Vagina (tissue), 2 donors: ENCODE measurements around the gene SULF2. TPM values are rescaled to one million over a fixed set of nuclear protein-coding genes. Genes with fewer than 3 reads are reported as not detected.

Experiments
- DNase-seq, 2 donors: peaks; one replicate each; pipeline ENCODE4 v3.0.0-alpha.2; 2017; ENCODE audit errors: extremely low spot score in 2 of 2
- H3K27ac ChIP-seq: fragments of 200-600 bp; sonication (generic); one replicate; pipeline ENCODE4 v1.5.1; 2019
- H3K27me3 ChIP-seq: fragments of 200-600 bp; sonication (generic); one replicate; pipeline ENCODE4 v1.5.1; 2019
- H3K36me3 ChIP-seq, 2 donors: fragments of 200-600 bp; sonication (generic); one replicate each; pipeline ENCODE4 v1.5.1; 2017 to 2019
- H3K4me1 ChIP-seq: fragments of 200-600 bp; sonication (generic); one replicate; pipeline ENCODE4 v1.5.1; 2019
- H3K4me3 ChIP-seq, 2 donors: fragments of 200-600 bp; sonication (generic); 1 replicate in 1 of 2; 2 replicates in 1 of 2; pipeline ENCODE4 v1.5.1; 2016 to 2019
- H3K9me3 ChIP-seq: fragments of 200-600 bp; sonication (generic); one replicate; pipeline ENCODE4 v1.5.1; 2019
- POLR2A ChIP-seq, 2 donors: fragments of 450-650 bp; IDR thresholded peaks; one replicate each; pipeline ENCODE4 v1.6.1; 2017; ENCODE audit warnings: antibody characterized with exemption in 2 of 2, mild to moderate bottlenecking in 2 of 2, moderate library complexity in 2 of 2
- POLR2AphosphoS5 ChIP-seq, 2 donors: sonication (generic); formaldehyde crosslinking; IDR thresholded peaks; one replicate each; pipeline ENCODE4 v1.9.0; 2017; ENCODE audit warnings: antibody characterized with exemption in 2 of 2, mild to moderate bottlenecking in 2 of 2, low read depth in 1 of 2; ENCODE audit not compliant: insufficient read depth in 1 of 2
- intact Hi-C: fragments of 100-400 bp; cut with DNase I; formaldehyde crosslinking; loops from one replicate; pipeline ENCODE4 v1.15.1; 2023
- total RNA-seq: library from RNA; depleted of rRNA; stranded (reverse); fragments of >200 nt; gene quantifications from one replicate; pipeline ENCODE4 v1.2.3, GENCODE V29; 2016
- TF ChIP-seq, protein P1 (sequence below), 3 experiments: fragments of 450-650 bp in 2 of 3; fragments of 200-600 bp in 1 of 3; sonication (generic) in 1 of 3; IDR thresholded peaks; one replicate each; pipeline ENCODE4 v1.5.1; 2017 to 2019; ENCODE audit warnings: antibody characterized with exemption in 3 of 3, mild to moderate bottlenecking in 2 of 3, moderate library complexity in 2 of 3

The SULF2 gene
- total RNA-seq, 1 donor from 2014 or later = 157 TPM

DNA sequence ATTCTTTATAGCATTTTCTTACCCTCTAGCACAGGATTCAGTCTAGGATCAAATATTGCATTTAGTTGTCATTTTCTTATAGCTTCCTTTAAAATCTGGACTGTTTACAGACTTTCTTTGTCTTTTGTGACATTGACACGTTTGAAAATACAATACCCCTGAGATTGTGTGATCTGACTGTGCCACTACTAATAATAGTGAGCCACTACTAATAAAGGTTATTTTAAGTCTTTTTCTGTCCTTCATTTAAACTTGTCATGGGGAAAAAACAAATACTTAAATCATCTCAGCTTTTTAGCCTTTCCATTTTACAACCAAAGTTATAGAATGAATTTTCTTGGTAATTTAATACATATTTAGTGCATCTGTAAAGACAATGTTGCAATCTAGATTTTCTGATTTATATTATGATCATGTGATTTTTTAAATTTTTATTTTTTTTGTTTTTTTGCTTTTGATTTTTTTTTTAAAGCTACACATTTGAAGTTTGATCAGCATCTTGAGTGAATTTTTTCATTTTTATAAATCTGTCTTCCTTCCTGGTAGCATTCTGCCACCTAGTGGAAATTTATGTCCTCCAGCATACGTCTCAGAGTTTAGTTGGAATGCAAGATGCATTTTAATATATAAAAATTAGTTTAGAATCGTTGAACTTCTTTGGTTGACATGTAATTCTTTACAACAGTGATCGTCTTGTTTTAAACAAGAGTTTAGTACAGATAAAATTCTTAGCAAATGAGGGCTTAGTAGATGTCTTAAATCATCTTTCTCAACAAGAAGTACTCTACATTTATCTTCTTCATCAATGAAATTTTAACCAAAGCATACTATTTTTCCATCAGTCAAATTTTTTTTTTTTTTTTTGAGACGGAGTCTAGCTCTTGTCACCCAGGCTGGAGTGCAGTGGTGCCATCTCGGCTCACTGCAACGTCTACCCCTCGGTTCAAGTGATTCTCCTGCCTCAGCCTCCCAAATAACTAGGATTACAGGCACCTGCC, 164.2 kb downstream of the SULF2 start:
- no peaks in the 10 kb centered on the region for H3K9me3 ChIP-seq
- H3K27me3 ChIP-seq = no peaks in the 10 kb centered on the region
- H3K4me3 ChIP-seq = no peak overlapping the region
- no peaks in the 10 kb centered on the region for H3K4me1 ChIP-seq
- H3K27ac ChIP-seq = no peak overlapping the region
- intact Hi-C loops = no loop called here
- TF ChIP-seq POLR2A (IDR thresholded peaks at IDR 0.05) = no peak
- TF ChIP-seq, protein P1, sequence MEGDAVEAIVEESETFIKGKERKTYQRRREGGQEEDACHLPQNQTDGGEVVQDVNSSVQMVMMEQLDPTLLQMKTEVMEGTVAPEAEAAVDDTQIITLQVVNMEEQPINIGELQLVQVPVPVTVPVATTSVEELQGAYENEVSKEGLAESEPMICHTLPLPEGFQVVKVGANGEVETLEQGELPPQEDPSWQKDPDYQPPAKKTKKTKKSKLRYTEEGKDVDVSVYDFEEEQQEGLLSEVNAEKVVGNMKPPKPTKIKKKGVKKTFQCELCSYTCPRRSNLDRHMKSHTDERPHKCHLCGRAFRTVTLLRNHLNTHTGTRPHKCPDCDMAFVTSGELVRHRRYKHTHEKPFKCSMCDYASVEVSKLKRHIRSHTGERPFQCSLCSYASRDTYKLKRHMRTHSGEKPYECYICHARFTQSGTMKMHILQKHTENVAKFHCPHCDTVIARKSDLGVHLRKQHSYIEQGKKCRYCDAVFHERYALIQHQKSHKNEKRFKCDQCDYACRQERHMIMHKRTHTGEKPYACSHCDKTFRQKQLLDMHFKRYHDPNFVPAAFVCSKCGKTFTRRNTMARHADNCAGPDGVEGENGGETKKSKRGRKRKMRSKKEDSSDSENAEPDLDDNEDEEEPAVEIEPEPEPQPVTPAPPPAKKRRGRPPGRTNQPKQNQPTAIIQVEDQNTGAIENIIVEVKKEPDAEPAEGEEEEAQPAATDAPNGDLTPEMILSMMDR (IDR thresholded peaks at IDR 0.05) = peak; percentile 66 to 76 (median 71)
- TF ChIP-seq POLR2AphosphoS5 (IDR thresholded peaks at IDR 0.05; ENCODE audit: insufficient read depth in 1 of 2, low read depth in 1 of 2) = peak in 1 of 2 donors; percentile 38
- H3K36me3 ChIP-seq = peaks cover 0 to 19% of the 10 kb centered on the region in 2 donors
- no peak for DNase-seq

DNA sequence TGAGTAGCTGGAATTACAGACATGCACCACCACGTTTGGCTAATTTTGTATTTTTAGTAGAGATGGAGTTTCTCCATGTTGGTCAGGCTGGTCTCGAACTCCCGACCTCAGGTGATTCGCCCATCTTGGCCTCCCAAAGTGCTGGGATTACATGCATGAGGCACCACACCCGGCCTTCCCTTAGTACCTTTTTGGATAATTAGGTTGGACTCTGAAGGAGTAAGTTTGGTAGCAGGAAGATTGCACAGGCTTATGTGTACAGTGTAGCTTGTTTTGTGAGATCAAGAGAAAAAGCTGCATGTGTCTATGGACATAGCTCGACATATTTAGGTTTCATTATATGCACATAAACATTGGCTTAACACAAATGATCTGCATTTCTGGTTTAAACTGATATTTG, 166.8 kb downstream of the SULF2 start:
- DNase-seq = no peak
- Histone ChIP-seq H3K27ac (no peak overlapping the region), H3K4me1 (no peaks in the 10 kb centered on the region), H3K27me3 (no peaks in the 10 kb centered on the region), H3K36me3 (peaks cover 0 to 9% of the 10 kb centered on the region in 2 donors), H3K9me3 (no peaks in the 10 kb centered on the region), H3K4me3 (no peak overlapping the region)
- intact Hi-C loops = loop anchor here (10.0 kb wide), 1 partner anchor 234 kb away; no protein-coding TSS in a partner anchor
- TF ChIP-seq POLR2A (IDR thresholded peaks at IDR 0.05) (no peak), POLR2AphosphoS5 (IDR thresholded peaks at IDR 0.05; ENCODE audit: insufficient read depth in 1 of 2, low read depth in 1 of 2) (no peak)
- TF ChIP-seq, protein P1 (IDR thresholded peaks at IDR 0.05) = no peak

DNA sequence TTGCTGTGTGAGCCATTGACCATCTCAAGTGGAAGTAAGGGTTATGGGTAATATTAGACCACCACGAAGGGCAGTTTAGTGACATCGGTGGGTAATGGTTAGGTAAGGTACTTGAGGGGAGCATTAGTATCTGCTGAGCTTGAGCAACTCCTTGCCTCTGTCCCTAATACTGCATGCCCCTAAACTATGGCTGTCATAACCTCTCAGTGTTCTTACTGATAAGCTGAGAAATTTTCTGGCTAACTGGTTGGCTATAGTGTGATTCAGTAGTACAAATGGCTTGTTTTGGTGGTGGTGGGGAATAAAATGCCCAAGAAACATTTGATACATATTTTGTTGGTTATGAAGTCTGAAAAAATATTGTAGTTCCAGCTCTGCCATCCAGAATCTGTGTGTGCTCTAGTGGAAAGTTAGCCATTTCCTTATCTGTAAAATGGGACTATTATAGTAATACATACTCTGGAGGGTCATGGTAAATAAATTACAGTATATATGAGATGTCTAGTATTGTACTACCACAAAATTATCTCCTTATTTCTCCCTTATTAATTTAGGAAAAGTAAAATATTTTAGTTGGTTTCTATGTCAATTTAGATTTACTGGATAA, 170.5 kb downstream of the SULF2 start:
- H3K27ac ChIP-seq = no peak overlapping the region
- intact Hi-C loops = loop anchor here (10.0 kb wide), 1 partner anchor 230 kb away; no protein-coding TSS in a partner anchor
- H3K36me3 ChIP-seq = no peaks in the 10 kb centered on the region
- no peak for DNase-seq
- no peaks in the 10 kb centered on the region for H3K27me3 ChIP-seq
- TF ChIP-seq, protein P1 (IDR thresholded peaks at IDR 0.05) = no peak
- TF ChIP-seq POLR2AphosphoS5 (IDR thresholded peaks at IDR 0.05; ENCODE audit: insufficient read depth in 1 of 2, low read depth in 1 of 2) = no peak
- no peak for TF ChIP-seq POLR2A (IDR thresholded peaks at IDR 0.05)
- no peaks in the 10 kb centered on the region for H3K4me1 ChIP-seq
- H3K4me3 ChIP-seq = no peak overlapping the region
- H3K9me3 ChIP-seq = no peaks in the 10 kb centered on the region

DNA sequence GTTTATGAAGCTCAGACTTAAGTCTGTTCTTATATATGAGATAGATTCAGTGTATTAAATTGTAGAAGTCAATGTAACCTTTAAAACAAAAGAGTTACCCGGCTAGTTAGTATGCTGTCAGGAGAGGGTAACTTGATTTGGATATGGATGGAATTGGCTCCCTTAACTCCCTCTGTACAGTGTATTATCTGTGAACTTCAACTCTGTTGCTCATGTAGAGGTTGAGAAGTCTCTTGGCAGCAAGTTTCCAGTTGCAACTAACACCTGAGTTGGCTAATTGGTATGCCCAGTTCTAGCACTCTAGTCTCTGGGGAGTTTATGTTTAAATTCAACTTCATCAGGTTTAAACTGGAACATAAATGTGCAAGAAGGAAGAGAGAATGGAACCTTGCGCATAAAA, 172.6 kb downstream of the SULF2 start:
- Histone ChIP-seq H3K4me3 (no peak overlapping the region), H3K27me3 (no peaks in the 10 kb centered on the region), H3K4me1 (no peaks in the 10 kb centered on the region), H3K9me3 (no peaks in the 10 kb centered on the region), H3K36me3 (no peaks in the 10 kb centered on the region), H3K27ac (no peak overlapping the region)
- intact Hi-C loops = loop anchor here (10.0 kb wide), 1 partner anchor 228 kb away; no protein-coding TSS in a partner anchor
- TF ChIP-seq POLR2AphosphoS5 (IDR thresholded peaks at IDR 0.05; ENCODE audit: insufficient read depth in 1 of 2, low read depth in 1 of 2) (no peak), POLR2A (IDR thresholded peaks at IDR 0.05) (no peak)
- TF ChIP-seq, protein P1 (IDR thresholded peaks at IDR 0.05) = no peak
- DNase-seq = no peak
